A673 (cell line): ENCODE results near the gene BLACAT1.

ENCODE experiments used
- EZH2 ChIP-seq: fragments of 200-600 bp; sonication (generic); IDR thresholded peaks from 2 replicates; pipeline ENCODE4 v1.6.1; 2017; ENCODE audit warnings: borderline replicate concordance, low read depth, mild to moderate bottlenecking, mixed read lengths, antibody characterized with exemption, low read length; ENCODE audit not compliant: poor library complexity, severe bottlenecking
- TF ChIP-seq, protein P1 (sequence below): fragments of 300-800, 200-600 bp; sonication (generic); conservative IDR thresholded peaks from 2 replicates; pipeline ENCODE4 v1.5.1; 2017; ENCODE audit warnings: low read depth, mild to moderate bottlenecking, antibody characterized with exemption, low read length, moderate library complexity, mixed read lengths

DNA sequence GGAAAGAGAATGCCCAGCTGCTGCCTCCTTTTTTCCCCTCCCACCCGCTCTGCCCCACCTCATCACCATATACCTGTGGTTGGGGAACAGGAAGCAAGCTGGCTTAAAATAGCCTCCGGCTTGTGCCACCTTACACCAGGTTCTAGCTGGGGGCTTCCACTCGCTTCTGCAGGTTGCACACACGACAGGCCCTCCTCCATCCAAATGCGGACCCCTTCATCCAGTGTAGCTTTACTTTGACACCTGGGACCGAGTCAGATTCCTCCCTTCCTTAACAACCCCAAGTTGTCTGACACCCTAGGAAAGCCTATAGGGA is 14.6 kb downstream of the BLACAT1 start:
- no peak for TF ChIP-seq EZH2
- TF ChIP-seq, protein P1, sequence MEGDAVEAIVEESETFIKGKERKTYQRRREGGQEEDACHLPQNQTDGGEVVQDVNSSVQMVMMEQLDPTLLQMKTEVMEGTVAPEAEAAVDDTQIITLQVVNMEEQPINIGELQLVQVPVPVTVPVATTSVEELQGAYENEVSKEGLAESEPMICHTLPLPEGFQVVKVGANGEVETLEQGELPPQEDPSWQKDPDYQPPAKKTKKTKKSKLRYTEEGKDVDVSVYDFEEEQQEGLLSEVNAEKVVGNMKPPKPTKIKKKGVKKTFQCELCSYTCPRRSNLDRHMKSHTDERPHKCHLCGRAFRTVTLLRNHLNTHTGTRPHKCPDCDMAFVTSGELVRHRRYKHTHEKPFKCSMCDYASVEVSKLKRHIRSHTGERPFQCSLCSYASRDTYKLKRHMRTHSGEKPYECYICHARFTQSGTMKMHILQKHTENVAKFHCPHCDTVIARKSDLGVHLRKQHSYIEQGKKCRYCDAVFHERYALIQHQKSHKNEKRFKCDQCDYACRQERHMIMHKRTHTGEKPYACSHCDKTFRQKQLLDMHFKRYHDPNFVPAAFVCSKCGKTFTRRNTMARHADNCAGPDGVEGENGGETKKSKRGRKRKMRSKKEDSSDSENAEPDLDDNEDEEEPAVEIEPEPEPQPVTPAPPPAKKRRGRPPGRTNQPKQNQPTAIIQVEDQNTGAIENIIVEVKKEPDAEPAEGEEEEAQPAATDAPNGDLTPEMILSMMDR: no peak
